Measurements from ENCODE around the gene CD81.

CD81 gene

DNA sequence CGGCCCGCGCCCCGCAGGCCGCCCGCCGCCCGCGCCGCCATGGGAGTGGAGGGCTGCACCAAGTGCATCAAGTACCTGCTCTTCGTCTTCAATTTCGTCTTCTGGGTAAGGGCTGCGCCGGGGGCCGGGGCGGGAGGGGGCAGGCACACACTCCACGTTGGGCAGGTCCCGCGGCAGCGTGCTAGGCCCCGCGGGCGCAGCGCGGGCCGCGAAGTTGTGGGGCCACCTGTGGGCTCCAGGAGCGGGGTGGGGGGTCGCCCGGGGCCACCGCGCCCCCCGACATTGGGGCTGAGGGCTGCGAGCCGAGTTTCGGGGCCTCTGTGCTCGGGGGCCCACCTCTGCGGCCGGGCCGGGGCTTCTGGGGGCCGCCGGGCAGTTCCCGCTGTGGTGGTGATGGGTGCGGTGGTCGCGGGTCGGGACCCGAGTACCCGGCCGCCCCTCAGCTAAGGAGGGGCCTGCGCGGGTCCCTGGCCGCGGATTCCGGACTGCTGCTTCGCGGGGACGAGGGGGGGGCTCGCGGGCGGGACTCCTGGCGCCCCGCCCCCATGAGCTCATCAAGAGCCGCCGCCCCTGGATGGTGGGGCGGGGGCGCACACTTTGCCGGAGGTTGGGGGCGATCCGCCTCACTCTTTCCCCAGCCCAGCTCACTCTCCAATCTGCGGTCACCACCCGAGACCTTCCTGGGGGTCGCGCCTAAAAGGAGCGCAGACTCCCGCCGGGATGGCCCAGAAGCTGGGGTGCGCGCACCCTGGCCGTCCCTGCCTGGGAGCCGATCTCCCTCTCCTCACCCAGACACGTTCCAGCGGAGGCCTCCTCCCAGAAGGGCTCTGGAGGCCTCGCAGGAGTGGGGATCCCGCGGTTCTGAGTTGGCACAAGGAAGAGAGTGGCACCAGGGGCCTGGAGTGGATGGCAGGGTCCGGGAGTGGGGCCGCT is 667 bp downstream of the CD81 start:
- Mint-ChIP-seq H3K36me3 (peaks cover 5% of the 10 kb centered on the region), H3K4me1 (peaks cover 25% of the 10 kb centered on the region), H3K27ac (peak overlapping the region; percentile 85), H3K9me3 (no peaks in the 10 kb centered on the region), H3K27me3 (peaks cover 21% of the 10 kb centered on the region), H3K4me3 (peak overlapping the region; percentile 80)
- DNase-seq: peak; percentile 75
- CTCF ChIA-PET: interaction anchor here (1.2 kb wide), 1 partner anchor 23 kb away, joined by 3 read pairs; the partner anchor contains the start of gene TSSC4

- Mint-ChIP-seq H3K27ac (peak overlapping the region; percentile 85), H3K36me3 (peaks cover 5% of the 10 kb centered on the region), H3K4me3 (peak overlapping the region; percentile 80), H3K4me1 (peaks cover 31% of the 10 kb centered on the region), H3K27me3 (peaks cover 21% of the 10 kb centered on the region), H3K9me3 (no peaks in the 10 kb centered on the region)
- CTCF ChIA-PET: no interaction called here
- DNase-seq: no peak
These were observed 1.6 kb downstream of the CD81 start for GRCh38 chr11:2378527-2379210.

GRCh38 chr11:2379466-2380174 is 2.5 kb downstream of the CD81 start:
- Mint-ChIP-seq H3K4me3 (peak overlapping the region; percentile 10), H3K9me3 (no peaks in the 10 kb centered on the region), H3K4me1 (peaks cover 39% of the 10 kb centered on the region), H3K36me3 (peaks cover 6% of the 10 kb centered on the region), H3K27me3 (peaks cover 14% of the 10 kb centered on the region), H3K27ac (peak overlapping the region; percentile 69)
- no peak for DNase-seq
- CTCF ChIA-PET: interaction anchor here (1.4 kb wide), 1 partner anchor 185 kb away, joined by 3 read pairs; no protein-coding TSS in a partner anchor

DNA sequence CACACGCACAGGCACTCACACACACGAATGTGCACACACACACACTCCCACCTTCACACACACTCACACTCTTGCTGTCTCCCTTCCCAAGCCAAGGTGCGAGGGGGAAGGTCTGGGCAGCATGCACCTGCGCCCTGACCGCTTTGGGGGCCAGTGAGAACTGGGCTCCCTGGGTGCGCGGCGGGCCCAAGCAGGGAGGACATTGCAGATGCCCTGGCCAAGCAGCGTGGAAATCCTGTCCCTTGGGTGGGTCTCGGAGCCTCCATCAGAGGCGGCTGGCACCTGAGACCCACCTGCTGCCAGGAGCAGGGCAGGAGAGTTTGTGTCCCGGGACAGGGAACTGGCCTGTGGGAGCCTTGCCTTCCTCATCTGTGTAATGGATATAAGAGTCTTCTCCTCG is 3.3 kb downstream of the CD81 start:
- Mint-ChIP-seq H3K27ac (no peak overlapping the region), H3K4me3 (peak overlapping the region; percentile 12), H3K27me3 (peaks cover 7% of the 10 kb centered on the region), H3K4me1 (peaks cover 46% of the 10 kb centered on the region), H3K36me3 (peaks cover 8% of the 10 kb centered on the region), H3K9me3 (no peaks in the 10 kb centered on the region)
- CTCF ChIA-PET: interaction anchor here (1.4 kb wide), 1 partner anchor 186 kb away, joined by 3 read pairs; no protein-coding TSS in a partner anchor
- DNase-seq: no peak

DNA sequence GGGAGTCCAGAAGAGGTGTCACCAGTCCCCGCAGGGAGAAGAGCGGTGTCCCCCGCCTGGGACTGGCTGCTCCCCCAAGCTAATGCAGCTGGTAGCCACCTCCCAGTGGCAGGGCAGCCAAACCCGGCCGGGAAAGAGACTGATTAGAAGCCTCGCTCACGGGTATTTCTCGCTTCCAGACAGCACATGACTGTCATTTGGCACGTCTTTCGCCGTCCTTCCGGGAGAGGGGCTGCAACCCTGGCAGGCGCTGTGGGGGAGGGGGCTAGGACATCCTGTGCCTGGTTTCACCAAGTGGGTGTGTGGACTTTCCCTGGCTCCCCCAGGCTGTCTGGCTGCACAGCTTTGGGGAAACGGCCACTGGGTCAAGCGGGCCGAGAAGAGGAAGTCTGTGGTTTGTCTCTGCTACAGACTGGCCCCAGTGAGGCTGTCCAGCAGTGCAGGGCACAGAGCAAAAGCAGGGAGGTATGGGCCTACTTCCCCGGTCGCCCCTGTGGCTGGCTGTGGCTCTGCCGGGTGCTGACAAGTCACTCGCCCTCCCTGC is 3.8 kb downstream of the CD81 start:
- Mint-ChIP-seq H3K4me3 (no peak overlapping the region), H3K27ac (no peak overlapping the region), H3K4me1 (peaks cover 51% of the 10 kb centered on the region), H3K27me3 (peaks cover 7% of the 10 kb centered on the region), H3K9me3 (no peaks in the 10 kb centered on the region), H3K36me3 (peaks cover 9% of the 10 kb centered on the region)
- CTCF ChIA-PET: interaction anchor here (1.4 kb wide), 1 partner anchor 186 kb away, joined by 3 read pairs; no protein-coding TSS in a partner anchor
- no peak for DNase-seq

DNA sequence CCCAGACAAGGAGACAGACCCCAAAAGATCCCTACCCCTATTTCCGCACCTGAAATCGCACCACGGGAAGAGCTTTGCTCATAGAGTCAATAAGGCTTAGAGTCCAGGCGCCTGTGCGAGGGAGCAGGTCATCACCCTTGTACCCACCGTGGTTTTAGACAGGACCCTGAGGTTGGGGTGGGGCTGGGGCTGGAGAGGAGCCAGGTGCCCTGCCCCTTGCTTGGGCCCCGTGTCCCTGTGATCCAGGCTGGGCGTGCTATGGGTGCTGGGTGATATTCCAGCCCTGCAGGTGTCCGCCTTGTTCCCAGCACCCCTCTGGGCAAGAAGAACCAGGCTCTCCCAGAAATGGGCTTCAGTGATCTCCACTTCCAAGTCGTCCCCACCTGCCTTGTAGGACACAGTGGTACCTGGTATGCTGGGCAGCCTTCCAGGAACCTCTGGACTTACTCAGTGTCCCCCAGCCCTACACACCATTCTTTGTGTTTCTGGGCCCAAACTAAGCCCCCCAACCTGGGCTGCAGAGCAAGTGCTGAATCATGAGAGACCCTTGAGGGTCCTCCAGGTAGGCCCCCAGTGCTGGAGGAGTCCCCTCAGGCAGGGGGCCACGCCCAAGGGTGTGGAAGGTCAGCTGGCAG is 4.5 kb downstream of the CD81 start:
- H3K27ac Mint-ChIP-seq: no peak overlapping the region
- peaks cover 2% of the 10 kb centered on the region for H3K27me3 Mint-ChIP-seq
- H3K9me3 Mint-ChIP-seq: no peaks in the 10 kb centered on the region
- H3K4me3 Mint-ChIP-seq: no peak overlapping the region
- H3K36me3 Mint-ChIP-seq: peaks cover 12% of the 10 kb centered on the region
- no peak for DNase-seq
- CTCF ChIA-PET: interaction anchor here (1.2 kb wide), 1 partner anchor 19 kb away, joined by 3 read pairs; the partner anchor contains the start of gene TSSC4
- peaks cover 55% of the 10 kb centered on the region for H3K4me1 Mint-ChIP-seq

DNA sequence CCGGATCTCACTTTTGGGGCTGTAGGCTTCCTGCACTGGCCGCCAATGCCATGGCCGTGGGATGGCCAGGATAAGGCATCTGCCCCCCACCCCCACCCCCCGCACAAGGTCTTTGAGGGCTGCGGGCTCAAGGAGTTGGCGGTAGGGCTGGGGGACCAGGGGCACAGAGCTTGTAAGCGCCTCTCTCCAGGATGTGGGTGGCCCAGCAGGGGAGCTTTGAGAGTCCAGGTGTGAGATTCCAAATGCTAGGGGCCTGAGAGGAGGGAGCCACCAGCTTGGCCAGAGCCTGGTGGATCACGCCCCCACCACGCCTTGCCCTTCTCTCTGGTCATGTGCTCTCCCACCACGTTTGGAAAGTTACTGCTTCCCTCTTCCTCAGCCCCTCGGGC is 5.0 kb downstream of the CD81 start:
- no peak for DNase-seq
- Mint-ChIP-seq H3K9me3 (no peaks in the 10 kb centered on the region), H3K4me1 (peaks cover 60% of the 10 kb centered on the region), H3K27me3 (no peaks in the 10 kb centered on the region), H3K36me3 (peaks cover 12% of the 10 kb centered on the region), H3K4me3 (no peak overlapping the region), H3K27ac (no peak overlapping the region)
- CTCF ChIA-PET: interaction anchor here (0.6 to 1.2 kb wide), 2 partner anchors 17 to 19 kb away, joined by 3 read pairs; partner anchors contain the start of gene TSSC4

- H3K9me3 Mint-ChIP-seq: no peaks in the 10 kb centered on the region
- H3K4me1 Mint-ChIP-seq: peaks cover 62% of the 10 kb centered on the region
- H3K27ac Mint-ChIP-seq: no peak overlapping the region
- no peaks in the 10 kb centered on the region for H3K27me3 Mint-ChIP-seq
- H3K4me3 Mint-ChIP-seq: no peak overlapping the region
- CTCF ChIA-PET: interaction anchor here (1.2 kb wide), 1 partner anchor 18 kb away, joined by 3 read pairs; the partner anchor contains the start of gene TSSC4
- H3K36me3 Mint-ChIP-seq: peaks cover 12% of the 10 kb centered on the region
- DNase-seq: no peak
These were observed 6.1 kb downstream of the CD81 start for GRCh38 chr11:2382936-2383851.

DNA sequence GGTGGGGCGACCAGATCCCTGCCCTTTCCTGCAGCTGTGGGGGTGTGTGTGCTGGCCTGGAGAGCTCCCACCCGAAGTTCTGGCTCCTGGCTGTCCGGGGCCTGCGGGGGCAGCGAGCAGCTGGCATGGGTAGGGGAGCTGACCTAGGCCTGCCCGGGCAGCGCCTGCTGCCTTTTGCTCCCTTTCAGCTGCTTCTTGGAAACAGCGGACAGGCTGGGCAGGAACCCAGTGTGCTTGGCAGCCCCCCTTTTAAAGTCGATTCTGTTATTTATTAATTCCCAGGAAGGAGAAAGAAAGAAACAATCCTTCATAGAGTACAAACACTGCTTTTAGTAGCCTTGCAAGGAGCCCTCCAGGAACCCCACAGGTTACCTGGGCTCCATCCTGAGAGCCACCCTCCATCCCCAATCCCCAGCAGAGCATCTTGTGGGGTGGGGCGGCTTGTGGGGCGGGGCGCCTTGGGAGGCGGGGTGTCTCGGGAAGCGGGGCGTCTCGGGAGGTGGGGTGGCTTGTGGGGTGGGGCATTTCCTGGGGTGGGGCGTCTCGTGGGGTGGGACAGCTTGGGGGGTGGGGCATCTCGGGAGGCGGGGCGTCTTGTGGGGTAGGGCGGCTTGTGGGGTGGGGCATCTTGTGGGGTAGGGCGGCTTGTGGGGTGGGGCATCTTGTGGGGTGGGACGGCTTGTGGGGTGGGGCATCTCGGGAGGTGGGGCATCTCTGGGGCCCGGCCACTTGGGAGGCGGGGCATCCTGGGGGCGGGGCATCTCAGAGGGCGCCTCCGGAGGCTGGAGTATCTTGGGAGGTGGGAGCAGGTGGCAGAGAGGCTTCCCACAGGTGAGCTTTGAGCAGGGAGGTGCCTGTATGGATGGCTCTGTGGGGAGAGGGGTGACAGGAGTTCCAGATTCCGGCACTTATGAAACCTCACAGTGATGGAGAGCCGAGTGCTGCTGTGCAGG is 7.0 kb downstream of the CD81 start:
- no peak for DNase-seq
- CTCF ChIA-PET: interaction anchor here (0.5 kb wide), 1 partner anchor 35 kb away, joined by 3 read pairs; no protein-coding TSS in a partner anchor
- H3K27ac Mint-ChIP-seq: peak overlapping the region; percentile 28
- no peak overlapping the region for H3K4me3 Mint-ChIP-seq
- H3K9me3 Mint-ChIP-seq: no peaks in the 10 kb centered on the region
- H3K27me3 Mint-ChIP-seq: no peaks in the 10 kb centered on the region
- H3K4me1 Mint-ChIP-seq: peaks cover 60% of the 10 kb centered on the region
- peaks cover 11% of the 10 kb centered on the region for H3K36me3 Mint-ChIP-seq

GRCh38 chr11:2385156-2386151 is 8.3 kb downstream of the CD81 start:
- no peak for DNase-seq
- no peaks in the 10 kb centered on the region for H3K9me3 Mint-ChIP-seq
- H3K4me3 Mint-ChIP-seq: no peak overlapping the region
- no peak overlapping the region for H3K27ac Mint-ChIP-seq
- no peaks in the 10 kb centered on the region for H3K27me3 Mint-ChIP-seq
- CTCF ChIA-PET: interaction anchor here (0.5 to 3.3 kb wide), 2 partner anchors 37 to 80 kb away, joined by 3 to 16 read pairs; no protein-coding TSS in a partner anchor
- H3K4me1 Mint-ChIP-seq: peaks cover 62% of the 10 kb centered on the region
- H3K36me3 Mint-ChIP-seq: peaks cover 12% of the 10 kb centered on the region

DNA sequence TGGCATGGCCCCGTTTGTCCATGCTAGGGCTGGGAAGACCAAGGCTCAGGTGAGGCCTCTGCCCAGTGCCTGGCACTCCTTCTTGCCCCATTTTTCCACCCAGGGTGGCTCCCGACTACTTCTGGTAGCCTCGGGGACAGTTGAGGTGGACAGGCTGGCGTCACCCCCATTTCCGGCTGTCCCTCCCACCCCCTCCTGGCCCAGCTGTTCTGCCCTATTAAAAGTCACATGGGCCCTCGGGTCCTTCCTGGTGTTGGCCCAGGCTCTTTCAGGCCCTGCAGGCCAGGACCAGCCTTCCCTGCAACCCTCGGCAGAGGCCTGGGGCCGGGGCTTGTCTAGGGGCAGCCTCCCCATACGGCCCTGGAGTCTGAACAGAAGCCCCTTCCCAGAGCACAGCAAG is 9.5 kb downstream of the CD81 start:
- no peak overlapping the region for H3K27ac Mint-ChIP-seq
- no peak for DNase-seq
- no peaks in the 10 kb centered on the region for H3K9me3 Mint-ChIP-seq
- CTCF ChIA-PET: interaction anchor here (1.1 to 3.3 kb wide), 5 partner anchors 13 to 82 kb away, joined by 4 to 16 read pairs (median 5); partner anchors contain the start of gene TSSC4
- peaks cover 56% of the 10 kb centered on the region for H3K4me1 Mint-ChIP-seq
- H3K27me3 Mint-ChIP-seq: no peaks in the 10 kb centered on the region
- peaks cover 9% of the 10 kb centered on the region for H3K36me3 Mint-ChIP-seq
- H3K4me3 Mint-ChIP-seq: no peak overlapping the region

Measured in activated naive CD4-positive, alpha-beta T cell treated with anti-CD3 and anti-CD28 coated beads, Interleukin-2, amount 10 ng/mL, durations not matched to agents 7 days and 5 days (primary cell).